ENCODE results near the gene BANF1. TPM values are rescaled to one million over a fixed set of nuclear protein-coding genes. Genes with fewer than 3 reads are reported as not detected.

BANF1 gene, protein sequence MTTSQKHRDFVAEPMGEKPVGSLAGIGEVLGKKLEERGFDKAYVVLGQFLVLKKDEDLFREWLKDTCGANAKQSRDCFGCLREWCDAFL
- total RNA-seq (2014; rRNA removed; shearing (Covaris generic)): 291 and 355 TPM in 2 replicates

DNA sequence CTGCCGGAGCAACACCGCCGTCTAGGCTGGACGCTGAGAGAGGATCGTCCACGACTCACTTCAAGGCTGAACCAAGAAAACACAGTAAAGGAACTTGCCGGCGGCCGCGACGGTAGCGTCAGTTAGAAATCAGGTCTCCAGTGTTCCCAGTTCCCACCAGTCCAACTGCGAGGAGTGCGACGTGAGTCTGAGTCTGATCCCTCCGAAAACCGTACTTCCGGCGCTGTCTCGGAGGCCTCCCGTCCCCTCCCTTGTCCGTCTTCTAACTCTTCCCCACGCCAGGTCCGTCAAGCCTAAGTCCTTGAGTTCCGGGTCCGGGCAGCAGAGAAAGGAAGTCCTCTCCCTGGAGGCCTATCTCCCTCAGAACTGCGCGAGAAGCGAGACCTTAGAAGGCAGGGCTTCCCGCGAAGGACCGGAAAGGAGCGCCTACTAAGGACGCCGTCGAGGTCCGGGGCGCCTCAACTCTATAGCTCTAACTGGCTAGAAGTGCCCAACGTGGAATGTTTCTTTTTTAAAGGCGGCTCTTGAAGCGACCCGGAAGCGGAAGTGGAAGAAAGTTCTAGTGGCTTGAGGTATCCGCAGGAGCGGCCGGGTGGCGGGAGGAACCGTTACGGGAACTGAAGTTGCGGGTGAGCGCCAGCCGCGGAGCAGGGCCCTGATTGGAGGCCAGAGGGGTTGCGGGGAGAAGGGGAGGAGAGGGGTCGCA, at the start of gene BANF1, which contains the start of gene EIF1AD:
Gene BANF1, plus strand, starts transcription at position 562 of the 706 bp plus-strand sequence. CDS start 748 bp downstream, outside the sequence.
Gene EIF1AD, minus strand, starts transcription at position 216 of the 706 bp plus-strand sequence. CDS start 1,768 bp downstream, outside the sequence.
- in situ Hi-C loops (cut with HindIII; ENCODE audit: low sequenced_read_pairs): no loop called here
- DNase-seq (ENCODE audit: low spot score): peak; percentile 98

DNA sequence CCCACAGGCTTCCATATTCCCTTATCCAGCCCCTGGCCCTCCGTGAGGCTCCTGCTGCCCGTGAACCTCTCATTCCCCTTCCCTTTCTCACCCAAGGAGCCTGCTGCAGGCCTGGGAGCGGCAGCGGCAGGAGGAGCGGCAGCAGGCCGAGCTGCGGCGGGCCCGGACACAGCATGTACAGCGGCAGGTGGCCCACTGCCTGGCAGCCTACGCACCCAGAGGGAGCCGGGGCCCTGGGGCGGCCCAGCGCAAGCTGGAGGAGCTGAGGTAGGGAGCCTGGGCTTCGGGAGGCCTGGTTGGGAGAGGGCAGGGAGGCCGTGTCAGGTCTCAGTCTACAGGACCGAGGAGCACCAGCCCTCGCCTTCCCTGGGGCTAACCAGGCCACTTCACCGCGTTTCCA, 48.8 kb upstream of the BANF1 start:
- DNase-seq (ENCODE audit: low spot score): no peak
- in situ Hi-C loops (cut with HindIII; ENCODE audit: low sequenced_read_pairs): no loop called here

DNA sequence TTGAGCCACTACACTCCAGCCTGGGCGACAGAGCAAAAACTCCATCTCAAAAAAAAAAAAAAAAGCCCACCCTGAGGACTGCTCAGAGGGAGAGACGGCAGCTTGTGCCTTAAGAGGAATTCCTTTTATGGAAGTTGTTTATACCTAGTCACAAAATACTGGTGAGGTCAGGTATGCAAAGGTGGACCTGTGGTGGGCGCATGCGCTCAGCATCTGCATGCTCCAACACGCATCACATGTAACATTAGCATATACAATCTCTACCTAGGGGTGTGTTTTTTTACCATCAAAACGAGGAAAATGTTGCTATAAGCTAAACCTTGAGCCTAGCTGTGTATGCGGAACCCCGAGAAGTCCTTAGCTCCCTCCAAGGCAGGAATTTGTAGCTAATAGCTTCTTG, 47.5 kb upstream of the BANF1 start:
- in situ Hi-C loops (cut with HindIII; ENCODE audit: low sequenced_read_pairs): no loop called here
- no peak for DNase-seq (ENCODE audit: low spot score)

DNA sequence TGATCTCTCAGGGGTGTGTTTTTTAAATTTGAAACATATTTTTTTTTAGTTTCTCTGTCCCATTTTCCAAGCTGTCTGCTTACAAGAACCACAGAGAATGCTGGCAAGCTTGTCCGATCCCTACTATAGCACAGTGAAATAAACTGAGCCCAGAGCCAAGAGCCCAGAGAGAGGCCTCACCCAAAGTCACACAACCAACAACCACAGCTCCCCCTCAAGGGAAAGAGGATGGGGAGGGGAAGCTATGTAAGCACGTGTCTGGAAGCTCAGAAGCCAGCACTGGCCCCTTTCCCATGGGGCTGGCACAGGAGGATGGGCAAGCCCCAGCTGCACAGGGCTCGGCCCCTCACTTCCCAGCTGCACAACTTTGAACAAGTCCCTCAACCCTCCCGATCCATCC, 44.0 kb upstream of the BANF1 start:
- DNase-seq (ENCODE audit: low spot score): no peak
- in situ Hi-C loops (cut with HindIII; ENCODE audit: low sequenced_read_pairs): no loop called here

DNA sequence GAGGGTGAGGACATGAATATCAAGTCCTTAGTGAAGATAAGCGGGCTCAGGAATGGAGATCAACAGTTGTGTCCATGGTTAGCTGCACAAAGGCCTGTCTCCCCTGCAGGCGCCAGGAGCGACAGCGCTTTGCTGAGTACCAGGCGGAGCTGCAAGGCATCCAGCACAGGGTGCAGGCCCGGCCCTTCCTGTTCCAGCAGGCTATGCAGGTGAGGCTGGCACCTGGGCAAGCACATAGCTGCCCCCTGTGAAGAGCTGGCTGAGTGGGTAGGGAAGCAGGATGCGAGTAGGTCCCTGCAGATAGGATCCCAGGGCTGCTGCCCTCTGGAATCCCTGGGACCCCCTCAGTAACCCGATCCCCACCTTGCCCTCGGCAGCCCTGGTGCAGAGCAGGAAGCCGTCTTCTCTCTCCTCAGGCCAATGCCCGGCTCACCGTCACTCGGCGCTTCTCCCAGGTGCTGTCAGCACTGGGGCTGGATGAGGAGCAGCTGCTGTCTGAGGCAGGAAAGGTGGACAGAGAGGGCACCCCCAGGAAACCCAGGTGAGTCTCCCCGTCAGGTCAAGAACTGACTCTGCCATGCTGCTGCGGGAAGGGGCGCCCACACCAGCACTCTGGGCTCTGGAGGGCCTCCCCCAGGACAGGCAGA, 43.4 kb upstream of the BANF1 start:
- in situ Hi-C loops (cut with HindIII; ENCODE audit: low sequenced_read_pairs): no loop called here
- DNase-seq (ENCODE audit: low spot score): no peak

DNA sequence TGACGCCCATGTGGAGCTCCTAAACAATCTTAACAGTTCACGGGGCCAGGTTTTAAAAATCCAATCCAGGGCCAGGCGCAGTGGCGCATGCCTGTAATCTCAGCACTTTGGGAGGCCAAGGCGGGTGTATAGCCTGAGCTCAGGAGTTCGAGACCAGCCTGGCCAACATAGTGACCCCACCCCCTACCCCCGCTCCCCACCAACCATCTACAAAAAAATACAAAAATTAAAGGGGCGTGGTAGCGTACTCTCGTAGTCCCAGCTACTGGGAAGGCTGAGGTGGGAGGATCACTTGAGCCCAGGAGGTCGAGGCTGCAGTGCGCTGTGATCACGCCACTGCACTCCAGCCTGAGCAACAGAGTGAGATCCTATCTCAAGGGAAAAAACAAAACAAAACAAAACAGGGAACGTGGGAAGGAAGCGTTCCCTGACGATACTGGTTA, 41.5 kb upstream of the BANF1 start:
- no peak for DNase-seq (ENCODE audit: low spot score)
- in situ Hi-C loops (cut with HindIII; ENCODE audit: low sequenced_read_pairs): no loop called here

DNA sequence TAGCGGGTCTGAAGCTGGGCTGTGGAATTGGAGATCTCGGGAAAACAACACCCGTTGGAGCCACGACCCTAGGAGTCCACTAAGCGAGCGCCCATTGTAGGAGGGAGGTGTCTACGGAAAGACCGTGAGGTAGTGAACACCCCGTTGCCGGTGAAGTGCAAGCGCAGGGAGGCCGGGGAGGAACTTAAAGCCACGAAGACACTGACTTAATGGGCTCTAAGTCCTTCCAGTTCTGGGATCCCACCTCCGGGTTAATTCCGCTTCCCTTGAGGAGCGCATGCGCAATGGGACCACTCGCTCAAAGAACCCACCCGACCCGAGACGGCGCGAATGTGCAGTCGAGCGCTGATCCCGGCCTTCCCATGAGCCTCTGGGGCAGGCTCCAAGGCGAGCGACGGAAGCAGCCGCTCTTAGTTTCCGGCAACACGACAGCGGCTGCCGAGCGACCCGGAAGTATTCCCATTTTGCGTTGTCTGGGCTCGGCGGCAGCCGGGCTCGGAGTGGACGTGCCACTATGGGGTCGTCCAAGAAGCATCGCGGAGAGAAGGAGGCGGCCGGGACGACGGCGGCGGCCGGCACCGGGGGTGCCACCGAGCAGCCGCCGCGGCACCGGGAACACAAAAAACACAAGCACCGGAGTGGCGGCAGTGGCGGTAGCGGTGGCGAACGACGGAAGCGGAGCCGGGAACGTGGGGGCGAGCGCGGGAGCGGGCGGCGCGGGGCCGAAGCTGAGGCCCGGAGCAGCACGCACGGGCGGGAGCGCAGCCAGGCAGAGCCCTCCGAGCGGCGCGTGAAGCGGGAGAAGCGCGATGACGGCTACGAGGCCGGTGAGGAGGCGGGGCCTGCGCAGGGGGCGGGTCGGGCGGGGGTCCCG, 40.8 kb upstream of the BANF1 start, which contains the start of gene SART1:
Gene SART1, plus strand, starts transcription at position 468 of the 874 bp plus-strand sequence. Its CDS starts 47 bp downstream, at position 515.
- peak; percentile 98 for DNase-seq (ENCODE audit: low spot score)
- in situ Hi-C loops (cut with HindIII; ENCODE audit: low sequenced_read_pairs): no loop called here

DNA sequence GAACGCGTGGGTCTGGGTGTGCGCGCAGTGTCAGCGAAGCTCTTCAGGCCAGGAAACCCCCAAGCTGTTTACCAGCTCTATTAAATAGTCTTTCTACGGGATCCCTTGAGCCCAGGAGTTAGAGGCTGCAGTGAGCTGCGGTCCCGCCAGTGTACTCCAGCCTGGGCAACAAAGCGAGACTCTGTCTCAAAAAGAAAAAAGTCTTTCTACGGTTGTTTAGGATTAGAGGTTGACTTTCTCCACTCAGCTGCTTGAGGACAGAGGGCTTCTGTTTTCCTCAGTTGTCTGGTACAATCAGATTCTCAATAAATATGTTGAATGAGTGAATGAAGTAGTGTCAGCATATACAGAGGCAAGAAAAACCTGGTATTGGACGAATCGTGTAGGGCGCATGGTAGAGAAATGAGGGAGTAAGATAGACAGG, 40.1 kb upstream of the BANF1 start:
- in situ Hi-C loops (cut with HindIII; ENCODE audit: low sequenced_read_pairs): no loop called here
- no peak for DNase-seq (ENCODE audit: low spot score)

DNA sequence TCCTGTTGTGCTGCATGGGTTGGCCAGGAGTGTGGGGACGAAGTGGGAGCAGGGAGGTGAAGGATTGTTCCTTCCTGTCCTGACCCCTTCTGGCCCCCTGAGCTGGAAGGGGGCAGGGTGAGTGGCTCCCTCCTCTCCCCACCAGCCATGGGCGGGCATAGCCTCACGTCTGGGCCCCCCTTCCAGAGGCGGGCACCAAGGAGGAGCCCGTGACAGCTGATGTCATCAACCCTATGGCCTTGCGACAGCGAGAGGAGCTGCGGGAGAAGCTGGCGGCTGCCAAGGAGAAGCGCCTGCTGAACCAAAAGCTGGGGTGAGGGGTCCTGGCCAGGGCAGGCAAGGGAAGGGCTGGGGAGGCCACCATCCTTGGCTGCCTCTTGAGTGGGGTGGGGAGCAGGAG, 37.4 kb upstream of the BANF1 start:
- DNase-seq (ENCODE audit: low spot score): no peak
- in situ Hi-C loops (cut with HindIII; ENCODE audit: low sequenced_read_pairs): no loop called here

DNA sequence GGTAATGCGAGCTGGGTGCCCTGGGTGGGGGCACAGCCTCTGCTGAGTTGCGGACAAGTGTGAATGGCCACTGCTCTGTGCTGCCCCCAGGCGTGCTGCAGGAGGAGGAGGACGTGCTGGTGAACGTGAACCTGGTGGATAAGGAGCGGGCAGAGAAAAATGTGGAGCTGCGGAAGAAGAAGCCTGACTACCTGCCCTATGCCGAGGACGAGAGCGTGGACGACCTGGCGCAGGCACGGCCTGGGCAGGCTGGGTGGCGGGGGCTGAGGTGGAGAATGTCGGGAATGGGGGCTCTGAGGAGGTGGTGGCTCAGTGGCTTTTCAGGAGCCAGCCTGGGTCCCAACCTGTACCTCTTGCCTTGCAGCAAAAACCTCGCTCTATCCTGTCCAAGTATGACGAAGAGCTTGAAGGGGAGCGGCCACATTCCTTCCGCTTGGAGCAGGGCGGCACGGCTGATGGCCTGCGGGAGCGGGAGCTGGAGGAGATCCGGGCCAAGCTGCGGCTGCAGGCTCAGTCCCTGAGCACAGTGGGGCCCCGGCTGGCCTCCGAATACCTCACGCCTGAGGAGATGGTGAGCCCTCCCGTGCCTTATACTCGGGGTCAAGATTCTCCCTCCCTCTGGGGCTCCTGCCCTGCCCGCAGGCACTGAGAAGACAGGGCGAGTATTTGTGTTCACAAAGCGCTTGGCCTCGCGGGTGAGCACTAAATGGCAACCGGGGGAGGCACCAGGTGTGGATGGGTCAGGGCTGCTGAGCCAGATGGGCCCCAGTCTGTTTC, 36.1 kb upstream of the BANF1 start:
- in situ Hi-C loops (cut with HindIII; ENCODE audit: low sequenced_read_pairs): no loop called here
- DNase-seq (ENCODE audit: low spot score): no peak

DNA sequence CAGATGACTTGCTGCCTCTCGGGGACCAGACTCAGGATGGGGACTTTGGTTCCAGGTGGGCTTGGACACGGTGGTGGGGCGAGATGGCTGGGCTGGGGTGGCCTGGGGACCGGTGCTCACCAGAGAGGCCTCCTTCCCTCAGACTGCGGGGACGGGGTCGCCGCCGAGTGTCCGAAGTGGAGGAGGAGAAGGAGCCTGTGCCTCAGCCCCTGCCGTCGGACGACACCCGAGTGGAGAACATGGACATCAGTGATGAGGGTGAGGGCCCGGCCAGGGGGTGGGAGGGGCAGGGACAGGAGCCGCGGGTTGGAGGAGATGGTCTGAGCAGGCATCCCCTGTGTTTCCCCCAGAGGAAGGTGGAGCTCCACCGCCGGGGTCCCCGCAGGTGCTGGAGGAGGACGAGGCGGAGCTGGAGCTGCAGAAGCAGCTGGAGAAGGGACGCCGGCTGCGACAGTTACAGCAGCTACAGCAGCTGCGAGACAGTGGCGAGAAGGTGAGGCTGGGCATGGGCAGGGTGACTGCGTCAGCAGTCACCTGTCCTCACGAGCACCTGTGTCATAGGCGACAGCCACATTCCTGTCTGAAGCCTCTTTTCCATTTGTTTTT, 34.9 kb upstream of the BANF1 start:
- DNase-seq (ENCODE audit: low spot score): no peak
- in situ Hi-C loops (cut with HindIII; ENCODE audit: low sequenced_read_pairs): no loop called here

DNA sequence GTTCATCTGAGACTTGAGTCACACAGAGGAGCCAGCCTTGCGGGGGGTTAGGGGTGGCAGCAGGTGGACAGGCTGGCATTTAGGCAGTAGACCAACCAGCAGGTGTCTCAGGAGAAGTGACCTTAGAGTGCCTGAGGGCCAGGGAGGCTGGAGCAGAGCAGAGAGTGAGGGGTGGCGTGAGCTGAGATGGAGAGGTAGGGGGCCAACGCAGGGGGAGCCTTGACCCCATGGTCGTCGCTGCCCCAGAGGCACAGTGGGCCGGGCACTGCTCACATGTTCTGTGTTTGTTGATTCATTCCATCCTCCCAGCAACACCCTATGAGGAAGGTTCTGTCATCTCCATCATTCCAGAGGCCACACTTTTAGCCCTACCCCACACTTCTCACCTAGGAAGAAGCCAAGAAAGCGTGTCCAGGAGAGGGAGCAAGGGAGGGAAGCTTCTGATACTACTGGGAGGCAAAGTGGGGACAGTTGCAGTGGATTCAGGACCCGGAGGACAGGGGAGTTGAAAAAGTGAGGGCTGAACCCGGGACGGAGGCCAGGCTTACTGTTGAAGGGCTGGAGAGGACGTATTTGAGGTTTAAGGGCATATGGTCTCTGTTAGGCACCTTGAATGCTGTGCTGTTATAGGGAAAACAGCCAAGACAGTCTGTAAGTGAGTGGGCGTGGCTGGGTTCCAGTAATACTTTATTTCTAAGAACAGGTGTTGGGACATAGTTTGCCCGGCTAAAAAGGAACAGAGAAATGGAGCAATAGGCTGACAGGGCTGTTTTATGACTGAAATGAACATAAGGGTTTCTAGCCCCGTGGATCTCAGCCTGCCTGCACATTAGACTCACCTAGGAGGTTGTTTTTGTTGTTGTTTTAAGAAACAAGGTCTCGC, 33.5 kb upstream of the BANF1 start:
- in situ Hi-C loops (cut with HindIII; ENCODE audit: low sequenced_read_pairs): no loop called here
- no peak for DNase-seq (ENCODE audit: low spot score)

DNA sequence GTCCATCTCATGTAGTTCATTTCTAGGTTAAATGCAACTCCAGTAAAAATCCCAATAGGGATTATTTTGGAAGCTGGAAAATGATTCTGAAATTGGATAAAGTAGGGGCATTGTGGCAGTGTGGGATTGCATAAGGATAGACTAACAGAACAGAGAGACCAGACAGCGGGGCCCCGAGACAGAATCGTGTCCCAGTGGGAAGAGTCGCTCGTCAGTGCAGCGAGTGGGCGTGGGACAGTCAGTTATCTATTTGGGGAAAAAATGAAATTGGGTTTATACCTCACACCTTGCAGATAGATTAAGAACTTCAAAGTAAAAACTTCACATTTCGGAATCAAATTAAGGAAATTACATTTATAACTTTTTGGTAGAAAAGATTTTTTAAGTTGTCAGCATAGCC, 30.2 kb upstream of the BANF1 start:
- no peak for DNase-seq (ENCODE audit: low spot score)
- in situ Hi-C loops (cut with HindIII; ENCODE audit: low sequenced_read_pairs): no loop called here

DNA sequence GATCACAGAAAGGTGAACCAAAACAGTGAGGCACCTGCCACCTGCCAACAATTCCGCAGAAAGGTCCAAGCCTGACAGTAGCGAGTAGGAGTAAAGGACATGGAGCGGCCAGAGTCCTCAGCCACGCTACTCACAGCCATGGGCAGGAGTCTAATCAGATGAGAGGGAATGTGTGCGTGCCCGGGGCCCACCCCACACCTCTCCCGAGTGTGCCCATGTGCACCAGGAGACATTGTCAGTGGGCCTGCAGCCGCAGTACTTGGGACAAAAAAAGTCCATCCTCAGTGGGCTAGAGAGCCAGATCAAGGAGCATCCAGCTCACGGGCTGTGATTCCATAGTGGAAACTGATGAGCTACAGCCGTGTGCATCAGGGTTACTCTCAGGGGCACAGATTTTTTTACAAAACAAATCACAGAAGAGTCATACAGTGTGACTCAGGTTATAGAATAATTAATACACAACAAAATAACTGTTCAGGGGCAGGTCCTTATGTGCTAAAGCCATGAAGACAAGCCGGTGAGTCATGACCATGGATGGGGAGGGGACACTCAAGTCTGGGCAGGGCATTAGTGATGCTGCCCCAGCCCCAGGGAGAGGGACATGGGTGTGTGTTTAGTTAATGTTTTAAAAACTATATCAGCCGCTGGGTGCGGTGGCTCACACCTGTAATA, 28.7 kb upstream of the BANF1 start:
- DNase-seq (ENCODE audit: low spot score): no peak
- in situ Hi-C loops (cut with HindIII; ENCODE audit: low sequenced_read_pairs): no loop called here

DNA sequence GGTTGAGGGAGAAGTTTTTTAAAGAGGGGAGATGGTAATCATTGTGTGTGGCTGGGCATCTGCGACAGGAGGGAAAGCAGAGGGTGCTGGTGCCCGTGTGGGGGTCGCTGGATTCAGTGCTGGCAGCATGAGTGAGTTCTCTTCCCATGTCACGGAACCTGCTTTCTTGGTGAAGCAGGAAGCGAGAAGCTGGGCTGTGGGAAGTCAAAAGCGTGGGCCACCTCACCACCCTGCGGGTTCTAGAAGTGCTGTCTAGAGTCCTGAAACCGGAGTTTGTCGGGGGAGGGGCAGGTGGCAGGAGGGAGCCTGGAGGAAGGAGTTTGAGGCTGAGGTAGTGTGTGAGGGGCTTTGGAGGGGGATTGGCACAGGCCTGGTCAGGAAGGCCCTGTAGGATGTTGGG, 26.5 kb upstream of the BANF1 start:
- no peak for DNase-seq (ENCODE audit: low spot score)
- in situ Hi-C loops (cut with HindIII; ENCODE audit: low sequenced_read_pairs): no loop called here

DNA sequence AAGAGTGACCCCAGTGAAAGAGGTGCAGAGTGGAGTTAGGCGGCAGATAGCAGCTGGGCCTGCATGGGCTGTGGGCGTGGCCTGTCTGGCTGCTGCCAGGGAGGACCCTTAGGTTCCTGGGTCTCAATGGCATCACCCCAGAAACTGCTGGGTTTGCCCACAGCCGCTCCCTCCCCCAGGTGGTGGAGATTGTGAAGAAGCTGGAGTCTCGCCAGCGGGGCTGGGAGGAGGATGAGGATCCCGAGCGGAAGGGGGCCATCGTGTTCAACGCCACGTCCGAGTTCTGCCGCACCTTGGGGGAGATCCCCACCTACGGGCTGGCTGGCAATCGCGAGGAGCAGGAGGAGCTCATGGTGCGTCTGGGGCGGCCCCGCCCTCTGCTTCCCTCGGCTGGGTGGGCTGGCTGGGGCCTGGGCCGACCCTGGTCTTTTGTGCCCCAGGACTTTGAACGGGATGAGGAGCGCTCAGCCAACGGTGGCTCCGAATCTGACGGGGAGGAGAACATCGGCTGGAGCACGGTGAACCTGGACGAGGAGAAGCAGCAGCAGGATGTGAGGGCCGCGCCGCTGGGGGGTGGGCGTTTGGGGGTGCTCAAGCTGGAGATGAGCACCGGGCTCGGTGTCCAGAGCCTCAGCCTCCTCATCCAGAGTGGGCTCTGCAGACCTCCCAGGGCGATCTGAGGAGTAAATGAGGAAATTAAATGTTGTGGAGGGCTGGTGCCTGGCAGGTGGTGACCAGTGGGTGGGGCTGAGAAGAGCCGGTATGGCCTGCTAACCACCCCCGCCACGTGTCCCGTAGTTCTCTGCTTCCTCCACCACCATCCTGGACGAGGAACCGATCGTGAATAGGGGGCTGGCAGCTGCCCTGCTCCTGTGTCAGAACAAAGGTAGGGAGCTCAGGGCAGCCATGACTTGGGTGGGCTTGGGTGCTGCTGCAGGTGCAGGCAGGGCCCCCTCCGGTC, 25.8 kb upstream of the BANF1 start:
- in situ Hi-C loops (cut with HindIII; ENCODE audit: low sequenced_read_pairs): no loop called here
- no peak for DNase-seq (ENCODE audit: low spot score)

All from G401 (cell line).